HFF-Myc (cell line): ENCODE data around the gene PLXNB2.
A peak's percentile ranks its signal among the peaks of the same experiment; 100 is the strongest.

Experiments used
- DNase-seq: peaks from one replicate; pipeline ENCODE4 v3.0.0-alpha.2; 2011; ENCODE audit warnings: low read depth; ENCODE audit errors: extremely low read depth
- H3K4me3 ChIP-seq: replicated peaks from 2 replicates; pipeline ENCODE4 v1.5.1; 2011; ENCODE audit warnings: low read depth, mild to moderate bottlenecking, control low read depth, low read length
- TF ChIP-seq, protein P1 (sequence below): IDR thresholded peaks from 2 replicates; pipeline ENCODE4 v1.5.1; 2012; ENCODE audit warnings: mild to moderate bottlenecking, low read depth, low read length, control low read depth; ENCODE audit errors: missing control alignments

PLXNB2 gene

DNA sequence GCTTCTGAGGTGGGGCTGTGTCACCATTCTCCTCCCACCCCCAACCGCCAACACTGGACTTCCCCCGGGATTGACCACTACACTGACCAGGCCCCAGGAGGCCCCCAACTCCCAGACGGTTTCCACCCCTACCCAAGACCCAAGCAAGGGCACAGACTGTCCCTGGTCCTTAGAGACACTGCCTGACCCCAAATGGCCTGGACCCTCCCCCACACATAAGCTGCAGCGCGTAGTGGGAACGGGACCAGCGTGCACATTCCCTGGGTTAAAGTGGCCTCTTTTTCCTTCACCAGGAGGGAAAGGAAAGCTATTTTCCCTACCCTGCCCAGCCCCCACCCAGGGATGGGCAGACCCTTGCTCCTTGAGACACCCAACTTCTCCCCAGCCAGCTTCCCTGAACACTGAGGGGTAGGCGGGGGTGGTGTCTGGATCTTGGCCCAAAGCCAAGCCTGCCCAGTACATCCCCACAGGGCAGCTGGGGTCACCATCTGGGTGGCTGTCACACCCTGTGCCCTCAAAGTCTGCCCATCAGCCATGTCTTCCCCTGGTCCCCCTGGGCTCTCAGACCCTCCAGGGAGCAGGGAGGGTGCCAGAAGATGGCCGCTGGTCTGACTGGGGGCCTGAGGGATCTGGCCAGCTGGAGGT lies 44.4 kb downstream of the PLXNB2 start:
- no peak for DNase-seq
- no peak overlapping the region for H3K4me3 ChIP-seq

DNA sequence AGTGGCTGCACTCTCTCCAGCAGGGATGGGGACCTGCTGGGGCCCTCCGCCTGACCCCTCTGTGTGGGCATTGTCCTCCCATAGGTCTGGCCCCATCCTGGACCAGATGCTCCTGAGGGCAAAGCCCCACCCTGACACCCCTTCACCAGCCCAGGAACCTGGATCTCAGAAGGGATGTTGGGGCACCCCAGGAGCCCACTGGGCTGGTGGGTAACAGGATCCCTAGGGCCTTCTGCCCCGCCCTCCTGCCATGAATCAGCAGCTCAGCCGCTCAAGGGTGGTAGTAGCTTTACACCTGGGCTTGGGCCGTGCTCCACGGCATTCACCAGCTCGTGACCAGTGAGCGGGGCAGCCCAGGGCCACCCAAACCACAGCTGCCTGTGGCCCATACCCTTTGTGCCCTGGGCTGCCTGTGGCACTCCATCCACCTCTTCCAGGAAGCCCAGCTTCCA lies 45.0 kb downstream of the PLXNB2 start:
- TF ChIP-seq, protein P1, sequence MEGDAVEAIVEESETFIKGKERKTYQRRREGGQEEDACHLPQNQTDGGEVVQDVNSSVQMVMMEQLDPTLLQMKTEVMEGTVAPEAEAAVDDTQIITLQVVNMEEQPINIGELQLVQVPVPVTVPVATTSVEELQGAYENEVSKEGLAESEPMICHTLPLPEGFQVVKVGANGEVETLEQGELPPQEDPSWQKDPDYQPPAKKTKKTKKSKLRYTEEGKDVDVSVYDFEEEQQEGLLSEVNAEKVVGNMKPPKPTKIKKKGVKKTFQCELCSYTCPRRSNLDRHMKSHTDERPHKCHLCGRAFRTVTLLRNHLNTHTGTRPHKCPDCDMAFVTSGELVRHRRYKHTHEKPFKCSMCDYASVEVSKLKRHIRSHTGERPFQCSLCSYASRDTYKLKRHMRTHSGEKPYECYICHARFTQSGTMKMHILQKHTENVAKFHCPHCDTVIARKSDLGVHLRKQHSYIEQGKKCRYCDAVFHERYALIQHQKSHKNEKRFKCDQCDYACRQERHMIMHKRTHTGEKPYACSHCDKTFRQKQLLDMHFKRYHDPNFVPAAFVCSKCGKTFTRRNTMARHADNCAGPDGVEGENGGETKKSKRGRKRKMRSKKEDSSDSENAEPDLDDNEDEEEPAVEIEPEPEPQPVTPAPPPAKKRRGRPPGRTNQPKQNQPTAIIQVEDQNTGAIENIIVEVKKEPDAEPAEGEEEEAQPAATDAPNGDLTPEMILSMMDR, result no peak
- no peak overlapping the region for H3K4me3 ChIP-seq
- DNase-seq, result no peak

More for the DNA sequence above, 44.4 kb downstream of the PLXNB2 start:
- TF ChIP-seq, protein P1, result no peak

DNA sequence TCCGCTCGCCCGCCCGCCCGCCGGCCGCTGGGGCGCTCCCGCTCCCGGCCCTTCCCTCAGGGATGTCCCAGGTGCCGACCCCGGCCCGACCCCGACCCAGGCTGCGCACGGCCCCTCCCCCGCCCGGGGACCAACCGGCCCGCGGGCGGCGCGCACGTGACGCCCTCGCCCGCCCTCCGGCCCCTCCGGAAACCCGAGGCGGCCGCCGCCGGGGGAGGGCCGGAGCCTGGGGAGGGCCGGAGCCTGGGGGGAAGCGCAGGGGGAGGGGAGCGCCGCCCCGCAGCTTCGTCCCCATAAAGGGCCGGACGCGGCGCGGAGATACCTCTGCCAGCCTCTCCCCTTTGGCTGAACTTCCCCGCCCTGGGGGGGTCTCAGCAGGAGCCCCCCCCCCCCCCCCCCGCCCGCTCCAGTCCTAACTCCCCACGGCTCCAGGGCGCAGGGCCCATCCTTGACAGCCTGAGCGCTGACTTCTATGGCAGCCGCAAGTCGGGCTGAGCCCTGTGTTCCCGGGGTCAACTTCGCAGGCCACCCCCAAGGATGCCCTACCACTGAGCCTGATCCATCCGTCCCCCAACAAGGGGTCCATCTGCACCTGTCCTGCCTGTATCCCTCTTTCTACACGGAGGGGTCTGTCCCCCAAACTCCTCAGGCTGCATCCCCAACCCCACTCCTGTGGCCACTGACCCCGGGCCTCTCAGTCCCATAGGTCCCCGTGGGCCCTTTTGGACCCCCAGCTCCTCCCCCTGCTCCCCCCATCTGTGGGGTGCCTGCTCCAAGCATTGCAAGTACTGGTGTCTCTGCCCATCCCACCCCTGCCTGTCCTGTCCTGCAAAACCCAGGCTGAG lies 45.6 kb downstream of the PLXNB2 start, which contains the start of gene MAPK12:
Gene MAPK12, minus strand, starts transcription at position 69 of the 845 bp plus-strand sequence. CDS start 174 bp downstream, outside the sequence.
- TF ChIP-seq, protein P1, result no peak
- DNase-seq, result no peak
- H3K4me3 ChIP-seq, result peak within 1 kb of the TSS; percentile 62

DNA sequence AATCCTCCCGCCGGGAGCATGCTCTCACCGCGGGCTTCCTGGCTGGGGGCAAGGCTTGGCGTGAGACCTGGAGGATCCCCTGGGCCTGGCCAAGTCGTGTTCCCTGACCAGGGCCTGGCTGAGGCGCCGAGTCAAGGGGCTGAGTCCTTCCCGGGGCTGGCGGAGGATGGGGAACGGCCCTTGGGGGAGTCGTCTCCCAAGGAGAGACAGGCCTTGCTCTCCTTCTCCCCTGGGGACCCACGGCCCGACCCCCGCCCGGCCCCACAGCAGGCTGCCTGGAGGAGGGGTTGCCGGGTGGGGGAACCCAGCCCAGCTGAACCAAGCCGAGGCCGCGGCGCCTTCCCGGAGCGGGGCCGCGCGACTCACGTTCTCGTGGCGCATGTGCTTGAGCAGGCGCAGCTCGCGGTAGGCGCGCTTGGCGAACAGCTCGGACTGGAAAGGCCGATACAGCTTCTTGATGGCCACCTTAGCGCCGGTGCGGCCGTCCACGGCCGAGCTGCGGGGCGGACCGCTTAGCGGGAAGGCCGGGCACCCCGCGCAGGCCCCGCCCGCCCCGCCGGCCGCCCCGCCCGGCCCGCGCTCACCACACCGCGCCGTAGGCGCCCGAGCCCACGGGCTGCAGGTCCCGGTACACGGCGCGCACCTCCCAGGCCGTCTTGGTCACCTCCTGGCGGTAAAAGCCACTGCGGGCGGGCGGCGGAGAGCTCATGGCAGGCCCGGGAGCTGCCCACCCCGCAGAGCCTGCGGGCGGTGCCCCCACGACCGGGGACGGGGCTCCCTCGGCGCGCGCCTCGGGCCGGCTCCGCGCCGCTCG lies 46.4 kb downstream of the PLXNB2 start:
- DNase-seq, result no peak

DNA sequence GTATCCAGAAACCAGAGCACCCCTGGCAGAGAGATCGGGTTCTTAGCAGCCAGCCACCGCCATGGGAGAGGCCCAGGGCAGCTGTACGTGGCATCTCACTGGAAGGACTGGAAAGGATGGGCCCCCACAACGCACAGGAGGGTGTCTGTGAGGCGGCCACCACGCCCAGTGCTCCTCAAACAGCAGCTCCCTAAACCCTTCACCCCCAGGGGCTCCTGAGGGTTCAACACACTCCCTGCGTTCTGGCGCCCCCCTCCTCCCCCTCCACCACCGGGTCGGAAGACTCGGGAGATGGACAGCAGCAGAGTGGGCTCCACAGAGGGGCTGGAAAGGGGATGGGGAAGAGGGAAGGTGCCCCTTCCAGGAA lies 47.0 kb downstream of the PLXNB2 start:
- H3K4me3 ChIP-seq, result peak overlapping the region; percentile 62
- no peak for DNase-seq

More for the DNA sequence above, 46.4 kb downstream of the PLXNB2 start:
- TF ChIP-seq, protein P1, result no peak
- H3K4me3 ChIP-seq, result peak overlapping the region; percentile 62

DNA sequence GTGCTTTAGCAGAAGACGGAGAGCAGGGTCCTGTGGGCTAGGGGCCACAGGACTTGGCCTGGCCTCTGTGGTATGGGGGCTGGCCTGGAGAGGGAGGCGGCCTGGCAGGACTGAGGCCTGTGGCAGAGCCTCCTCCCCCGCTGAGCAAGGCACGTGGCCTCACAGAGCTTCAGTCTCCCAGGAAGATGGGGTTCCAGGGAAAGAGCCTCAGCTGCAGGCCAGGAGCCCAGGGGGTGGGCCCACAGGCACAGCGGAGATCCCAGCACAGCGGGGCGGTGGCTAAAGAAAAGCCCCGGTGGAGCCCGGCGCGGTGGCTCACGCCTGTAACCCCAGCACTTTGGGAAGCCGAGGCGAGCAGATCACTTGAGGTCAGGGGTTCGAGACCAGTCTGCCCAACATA lies 48.1 kb downstream of the PLXNB2 start:
- TF ChIP-seq, protein P1, result no peak
- no peak overlapping the region; the same call in 1 of the 2 replicates for H3K4me3 ChIP-seq
- no peak for DNase-seq

More for the DNA sequence above, 47.0 kb downstream of the PLXNB2 start:
- TF ChIP-seq, protein P1, result no peak
